Measurements from ENCODE around the gene RFX7.

DNA sequence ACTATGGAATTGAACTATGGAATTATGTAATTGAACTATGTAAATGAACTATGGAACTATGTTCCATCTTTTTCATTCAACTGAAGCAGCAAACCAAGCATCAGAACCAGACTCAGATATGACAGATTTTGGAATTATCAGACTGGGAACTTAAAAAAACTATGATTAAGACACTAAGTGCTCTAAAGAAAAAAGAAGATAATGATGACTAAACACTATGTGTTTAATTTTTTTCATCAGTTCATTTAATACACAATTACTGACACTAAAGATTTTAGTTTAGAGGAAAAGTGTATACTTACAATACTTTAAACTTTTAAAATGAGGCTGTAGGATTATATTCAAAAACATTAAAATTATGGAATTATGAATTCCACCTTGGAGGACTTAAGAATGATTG is 15.3 kb downstream of the RFX7 start:
- TF ChIP-seq ZNF629 (tag by site-specific recombination; IDR thresholded peaks at IDR 0.05): no peak
- TF ChIP-seq CTCF (tag by site-specific recombination; IDR thresholded peaks at IDR 0.05): no peak
- TF ChIP-seq ZEB2 (tag by site-specific recombination; IDR thresholded peaks at IDR 0.05): no peak
- TF ChIP-seq ZNF747 (tag by site-specific recombination; IDR thresholded peaks at IDR 0.05): no peak
- TF ChIP-seq, protein P1, sequence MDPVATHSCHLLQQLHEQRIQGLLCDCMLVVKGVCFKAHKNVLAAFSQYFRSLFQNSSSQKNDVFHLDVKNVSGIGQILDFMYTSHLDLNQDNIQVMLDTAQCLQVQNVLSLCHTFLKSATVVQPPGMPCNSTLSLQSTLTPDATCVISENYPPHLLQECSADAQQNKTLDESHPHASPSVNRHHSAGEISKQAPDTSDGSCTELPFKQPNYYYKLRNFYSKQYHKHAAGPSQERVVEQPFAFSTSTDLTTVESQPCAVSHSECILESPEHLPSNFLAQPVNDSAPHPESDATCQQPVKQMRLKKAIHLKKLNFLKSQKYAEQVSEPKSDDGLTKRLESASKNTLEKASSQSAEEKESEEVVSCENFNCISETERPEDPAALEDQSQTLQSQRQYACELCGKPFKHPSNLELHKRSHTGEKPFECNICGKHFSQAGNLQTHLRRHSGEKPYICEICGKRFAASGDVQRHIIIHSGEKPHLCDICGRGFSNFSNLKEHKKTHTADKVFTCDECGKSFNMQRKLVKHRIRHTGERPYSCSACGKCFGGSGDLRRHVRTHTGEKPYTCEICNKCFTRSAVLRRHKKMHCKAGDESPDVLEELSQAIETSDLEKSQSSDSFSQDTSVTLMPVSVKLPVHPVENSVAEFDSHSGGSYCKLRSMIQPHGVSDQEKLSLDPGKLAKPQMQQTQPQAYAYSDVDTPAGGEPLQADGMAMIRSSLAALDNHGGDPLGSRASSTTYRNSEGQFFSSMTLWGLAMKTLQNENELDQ (tag by site-specific recombination; IDR thresholded peaks at IDR 0.05; ENCODE audit: low read depth): no peak
- no peak for TF ChIP-seq ZNF324 (tag by site-specific recombination; IDR thresholded peaks at IDR 0.05)
- no peak for TF ChIP-seq MYNN (tag by site-specific recombination; IDR thresholded peaks at IDR 0.05; ENCODE audit: borderline replicate concordance)
- TF ChIP-seq PRDM10 (tag by site-specific recombination; IDR thresholded peaks at IDR 0.05): no peak

Data from HEK293 (cell line).